ENCODE measurements around the gene ACTL6A. TPM values are rescaled to one million over a fixed set of nuclear protein-coding genes. Genes with fewer than 3 reads are reported as not detected.

The ACTL6A gene
- total RNA-seq, 2 experiments from 2014 or later, result 19.0 to 19.3 TPM

GRCh38 chr3:179541094-179541493 is 21.6 kb upstream of the ACTL6A start:
- no peak overlapping the region for H3K4me3 Mint-ChIP-seq
- peaks cover 3% of the 10 kb centered on the region for H3K27me3 Mint-ChIP-seq
- intact Hi-C loops (cut with DNase I, micrococcal nuclease), result no loop called here
- Histone ChIP-seq H3K9me3 (ENCODE audit: control insufficient read depth in 1 of 2, insufficient read depth in 1 of 2, low read length in 2 of 2) (no peaks in the 10 kb centered on the region), H3K4me3 (ENCODE audit: low read length) (no peak overlapping the region), H3K36me3 (ENCODE audit: insufficient read depth, low read length) (no peaks in the 10 kb centered on the region), H3K27ac (ENCODE audit: low read depth in 1 of 2, low read length in 2 of 2) (no peak overlapping the region), H3K4me1 (ENCODE audit: insufficient read depth, low read length) (no peaks in the 10 kb centered on the region), H3K27me3 (ENCODE audit: control insufficient read depth in 1 of 2, insufficient read depth in 2 of 2, low read length in 2 of 2) (peaks cover 0 to 2% of the 10 kb centered on the region in 2 experiments)
- CTCF ChIA-PET, result no interaction called here
- ATAC-seq (ENCODE audit: poor library complexity) (no peak), DNase-seq (no peak)
- POLR2A ChIA-PET, result no interaction called here
- no peak overlapping the region for H3K27ac Mint-ChIP-seq
- H3K36me3 Mint-ChIP-seq (ENCODE audit: low read depth), result no peaks in the 10 kb centered on the region
- H3K4me1 Mint-ChIP-seq (ENCODE audit: low read depth), result no peaks in the 10 kb centered on the region
- TF ChIP-seq CTCF (IDR thresholded peaks at IDR 0.05), result no peak
- H3K9me3 Mint-ChIP-seq, result no peaks in the 10 kb centered on the region

GRCh38 chr3:179541596-179541995 is 21.1 kb upstream of the ACTL6A start:
- ATAC-seq (ENCODE audit: poor library complexity), result no peak
- H3K36me3 ChIP-seq (ENCODE audit: insufficient read depth, low read length), result no peaks in the 10 kb centered on the region
- ChIA-PET POLR2A (no interaction called here), CTCF (no interaction called here)
- Mint-ChIP-seq H3K27me3 (peaks cover 3% of the 10 kb centered on the region), H3K4me1 (ENCODE audit: low read depth) (no peaks in the 10 kb centered on the region), H3K27ac (no peak overlapping the region), H3K9me3 (no peaks in the 10 kb centered on the region), H3K4me3 (no peak overlapping the region), H3K36me3 (ENCODE audit: low read depth) (no peaks in the 10 kb centered on the region)
- H3K9me3 ChIP-seq (ENCODE audit: control insufficient read depth in 1 of 2, insufficient read depth in 1 of 2, low read length in 2 of 2), result no peaks in the 10 kb centered on the region
- H3K4me3 ChIP-seq (ENCODE audit: low read length), result no peak overlapping the region
- no peak overlapping the region for H3K27ac ChIP-seq (ENCODE audit: low read depth in 1 of 2, low read length in 2 of 2)
- no peak for DNase-seq
- intact Hi-C loops (cut with DNase I, micrococcal nuclease), result no loop called here
- peaks cover 0 to 2% of the 10 kb centered on the region in 2 experiments for H3K27me3 ChIP-seq (ENCODE audit: control insufficient read depth in 1 of 2, insufficient read depth in 2 of 2, low read length in 2 of 2)
- no peak for TF ChIP-seq CTCF (IDR thresholded peaks at IDR 0.05)
- H3K4me1 ChIP-seq (ENCODE audit: insufficient read depth, low read length), result no peaks in the 10 kb centered on the region

GRCh38 chr3:179542375-179542774 is 20.4 kb upstream of the ACTL6A start:
- H3K36me3 Mint-ChIP-seq (ENCODE audit: low read depth), result no peaks in the 10 kb centered on the region

More at GRCh38 chr3:179542375-179542774, 20.4 kb upstream of the ACTL6A start:
- Mint-ChIP-seq H3K27me3 (peaks cover 3% of the 10 kb centered on the region), H3K27ac (no peak overlapping the region), H3K4me3 (no peak overlapping the region), H3K4me1 (ENCODE audit: low read depth) (no peaks in the 10 kb centered on the region), H3K9me3 (no peaks in the 10 kb centered on the region)
- POLR2A ChIA-PET, result no interaction called here
- intact Hi-C loops (cut with DNase I, micrococcal nuclease), result no loop called here
- no peaks in the 10 kb centered on the region for H3K36me3 ChIP-seq (ENCODE audit: insufficient read depth, low read length)
- CTCF ChIA-PET, result no interaction called here
- ATAC-seq (ENCODE audit: poor library complexity), result no peak
- peaks cover 0 to 2% of the 10 kb centered on the region in 2 experiments for H3K27me3 ChIP-seq (ENCODE audit: control insufficient read depth in 1 of 2, insufficient read depth in 2 of 2, low read length in 2 of 2)
- no peaks in the 10 kb centered on the region for H3K9me3 ChIP-seq (ENCODE audit: control insufficient read depth in 1 of 2, insufficient read depth in 1 of 2, low read length in 2 of 2)
- no peak overlapping the region for H3K27ac ChIP-seq (ENCODE audit: low read depth in 1 of 2, low read length in 2 of 2)
- no peak for DNase-seq
- H3K4me3 ChIP-seq (ENCODE audit: low read length), result no peak overlapping the region
- no peaks in the 10 kb centered on the region for H3K4me1 ChIP-seq (ENCODE audit: insufficient read depth, low read length)
- no peak for TF ChIP-seq CTCF (IDR thresholded peaks at IDR 0.05)

Measured in CD4-positive, alpha-beta T cell (primary cell).